ENCODE data around the gene SLC7A10.

Gene SLC7A10

DNA sequence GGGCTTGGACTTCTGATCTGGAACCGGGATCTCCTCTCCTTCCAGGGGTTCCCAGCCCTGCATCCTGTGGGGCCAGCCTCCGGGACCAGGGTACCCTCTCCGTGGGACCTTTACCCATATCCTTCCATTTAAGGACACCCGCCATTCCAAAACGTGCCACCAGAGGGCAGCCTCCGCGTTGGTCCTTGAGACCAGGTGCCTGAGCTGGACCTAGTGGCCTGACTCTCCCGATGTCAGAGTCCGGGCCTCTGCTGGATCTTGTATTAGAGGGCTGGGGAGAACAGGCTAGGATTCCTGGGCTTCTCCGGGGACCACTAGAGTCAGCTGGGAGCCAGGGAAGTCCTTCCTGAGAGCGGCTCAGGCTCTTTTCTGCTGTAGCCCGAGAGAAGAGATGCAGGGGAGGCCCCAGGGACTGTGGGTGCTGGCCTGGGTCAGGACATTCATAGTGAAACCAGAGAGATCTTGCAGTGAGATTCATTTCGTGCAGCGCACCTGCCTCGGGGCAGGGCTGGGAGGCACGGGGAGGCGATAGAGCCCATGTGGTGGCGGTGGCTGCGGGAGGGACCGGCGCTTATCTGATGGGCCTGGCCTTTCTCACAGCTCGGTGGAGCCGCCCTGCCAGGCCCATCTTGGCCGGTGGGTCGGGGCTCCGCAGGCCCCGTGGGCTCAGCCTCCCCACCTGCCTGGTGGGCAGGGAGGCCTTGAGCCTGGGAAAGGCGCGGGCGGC, 9.8 kb upstream of the SLC7A10 start:
- Histone ChIP-seq H3K4me3 (ENCODE audit: low read depth in 1 of 2, low read length in 2 of 2) (no peak overlapping the region), H3K27ac (ENCODE audit: low read length) (no peak overlapping the region), H3K36me3 (ENCODE audit: control insufficient read depth in 1 of 2, insufficient read depth in 2 of 2, low read length in 2 of 2) (no peaks in the 10 kb centered on the region), H3K27me3 (ENCODE audit: low read depth, low read length) (no peaks in the 10 kb centered on the region), H3K9me3 (ENCODE audit: control insufficient read depth in 1 of 2, low read length in 2 of 2) (no peaks in the 10 kb centered on the region), H3K4me1 (ENCODE audit: control insufficient read depth in 1 of 2, insufficient read depth in 2 of 2, low read length in 2 of 2) (peaks cover 0 to 3% of the 10 kb centered on the region in 2 donors)

DNA sequence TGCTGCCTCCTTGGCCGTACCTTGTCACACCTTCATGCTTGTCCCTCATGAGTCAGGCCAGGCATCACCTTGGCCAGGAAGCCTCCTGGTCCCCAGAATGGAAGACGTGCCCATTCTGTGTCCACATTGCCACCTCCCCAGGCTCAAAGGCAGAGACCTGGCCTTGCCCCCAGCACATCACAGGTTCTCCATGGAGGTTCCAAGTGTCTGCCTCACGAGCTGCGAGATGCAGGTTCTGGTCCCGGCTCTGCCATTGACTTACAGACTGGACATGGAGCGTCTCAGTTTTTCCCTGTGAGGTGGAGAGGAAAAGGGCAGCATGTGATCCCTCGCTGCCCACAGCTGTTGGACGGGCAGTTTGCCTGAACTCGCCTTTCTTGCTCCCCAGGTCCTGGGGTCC, 9.1 kb upstream of the SLC7A10 start:
- no peak overlapping the region for H3K27ac ChIP-seq (ENCODE audit: low read length)
- peaks cover 0 to 3% of the 10 kb centered on the region in 2 donors for H3K4me1 ChIP-seq (ENCODE audit: control insufficient read depth in 1 of 2, insufficient read depth in 2 of 2, low read length in 2 of 2)
- peaks cover 0 to under 1% of the 10 kb centered on the region in 2 donors for H3K9me3 ChIP-seq (ENCODE audit: control insufficient read depth in 1 of 2, low read length in 2 of 2)
- H3K4me3 ChIP-seq (ENCODE audit: low read depth in 1 of 2, low read length in 2 of 2), result no peak overlapping the region
- H3K36me3 ChIP-seq (ENCODE audit: control insufficient read depth in 1 of 2, insufficient read depth in 2 of 2, low read length in 2 of 2), result no peaks in the 10 kb centered on the region
- H3K27me3 ChIP-seq (ENCODE audit: low read depth, low read length), result no peaks in the 10 kb centered on the region

DNA sequence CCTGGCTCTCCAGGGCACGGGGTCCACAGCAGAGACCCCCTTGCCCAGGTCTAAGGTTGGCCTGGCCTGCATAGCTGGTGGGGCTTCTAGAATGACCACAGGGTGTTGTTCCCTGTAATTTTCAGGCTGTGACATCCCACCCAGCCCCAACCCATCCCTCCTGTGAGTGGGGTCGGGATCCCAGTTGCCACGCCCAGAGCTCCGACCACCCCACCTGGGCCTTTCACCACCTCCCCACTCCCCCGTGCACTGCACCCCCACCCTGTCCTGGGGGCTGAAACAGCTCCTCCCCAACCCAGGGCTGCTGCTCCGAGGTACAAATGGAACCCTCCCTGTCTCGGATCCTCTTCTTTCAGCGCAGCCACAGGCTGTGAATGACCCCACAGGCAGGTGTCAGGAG, 8.4 kb upstream of the SLC7A10 start:
- no peaks in the 10 kb centered on the region for H3K36me3 ChIP-seq (ENCODE audit: control insufficient read depth in 1 of 2, insufficient read depth in 2 of 2, low read length in 2 of 2)
- H3K27me3 ChIP-seq (ENCODE audit: low read depth, low read length), result no peaks in the 10 kb centered on the region
- no peak overlapping the region for H3K4me3 ChIP-seq (ENCODE audit: low read depth in 1 of 2, low read length in 2 of 2)
- H3K4me1 ChIP-seq (ENCODE audit: control insufficient read depth in 1 of 2, insufficient read depth in 2 of 2, low read length in 2 of 2), result peaks cover 0 to 3% of the 10 kb centered on the region in 2 donors
- no peak overlapping the region for H3K27ac ChIP-seq (ENCODE audit: low read length)
- H3K9me3 ChIP-seq (ENCODE audit: control insufficient read depth in 1 of 2, low read length in 2 of 2), result peaks cover 4 to 6% of the 10 kb centered on the region in 2 donors

DNA sequence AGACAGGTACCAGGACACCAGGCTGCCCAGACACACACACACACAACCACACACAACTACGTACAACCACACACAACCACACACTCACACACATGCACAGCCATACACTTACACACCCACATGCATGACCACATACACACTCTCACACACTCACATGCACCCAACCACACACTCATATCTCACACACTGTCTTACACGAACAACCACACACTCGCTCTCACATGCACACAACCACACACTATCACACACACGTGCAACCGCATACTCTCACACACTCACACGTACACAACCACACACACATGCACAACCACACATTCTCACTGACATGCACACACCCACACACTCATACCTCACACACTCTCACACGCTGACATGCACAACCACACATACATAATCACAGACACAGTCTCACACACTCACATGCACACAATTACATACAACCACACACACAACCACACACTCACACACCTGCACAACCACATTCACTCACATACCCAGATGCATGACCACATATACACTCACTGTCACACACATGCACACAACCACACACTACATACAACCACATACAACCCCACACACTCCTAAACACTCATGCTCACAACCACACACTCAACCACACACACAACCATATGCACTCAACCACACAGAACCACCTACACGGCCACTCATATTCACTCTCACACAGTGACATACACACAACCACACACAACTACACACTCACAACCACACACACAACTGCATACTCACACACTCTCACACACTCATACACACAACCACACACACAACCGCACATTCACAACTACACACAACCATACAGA, 7.6 kb upstream of the SLC7A10 start:
- peaks cover 0 to 3% of the 10 kb centered on the region in 2 donors for H3K4me1 ChIP-seq (ENCODE audit: control insufficient read depth in 1 of 2, insufficient read depth in 2 of 2, low read length in 2 of 2)
- no peak overlapping the region for H3K27ac ChIP-seq (ENCODE audit: low read length)
- H3K4me3 ChIP-seq (ENCODE audit: low read depth in 1 of 2, low read length in 2 of 2), result no peak overlapping the region
- peaks cover 10 to 14% of the 10 kb centered on the region in 2 donors for H3K9me3 ChIP-seq (ENCODE audit: control insufficient read depth in 1 of 2, low read length in 2 of 2)
- no peaks in the 10 kb centered on the region for H3K36me3 ChIP-seq (ENCODE audit: control insufficient read depth in 1 of 2, insufficient read depth in 2 of 2, low read length in 2 of 2)
- H3K27me3 ChIP-seq (ENCODE audit: low read depth, low read length), result no peaks in the 10 kb centered on the region

DNA sequence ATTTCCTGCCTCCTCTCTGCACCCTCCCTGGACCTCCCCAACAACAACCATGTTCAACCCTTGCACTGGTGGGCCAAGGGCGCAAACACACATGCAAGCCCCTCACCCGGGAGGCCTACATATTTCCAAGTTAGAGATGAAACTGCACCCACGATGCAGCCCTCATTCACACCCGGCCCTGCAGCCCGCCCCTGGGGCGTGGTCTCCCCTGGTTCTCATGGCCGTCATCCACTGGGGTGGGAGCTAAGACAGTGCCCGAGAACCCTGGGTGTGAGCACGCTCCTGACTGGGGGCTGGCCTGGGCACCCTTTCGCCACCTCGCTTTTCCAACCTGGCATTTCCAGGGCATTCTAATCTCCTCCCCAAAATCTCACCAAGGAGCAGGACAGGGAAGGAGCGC, 7.0 kb upstream of the SLC7A10 start:
- H3K27me3 ChIP-seq (ENCODE audit: low read depth, low read length), result peaks cover under 1% of the 10 kb centered on the region
- no peaks in the 10 kb centered on the region for H3K36me3 ChIP-seq (ENCODE audit: control insufficient read depth in 1 of 2, insufficient read depth in 2 of 2, low read length in 2 of 2)
- H3K4me3 ChIP-seq (ENCODE audit: low read depth in 1 of 2, low read length in 2 of 2), result no peak overlapping the region
- peaks cover 14 to 17% of the 10 kb centered on the region in 2 donors for H3K9me3 ChIP-seq (ENCODE audit: control insufficient read depth in 1 of 2, low read length in 2 of 2)
- peaks cover 0 to 3% of the 10 kb centered on the region in 2 donors for H3K4me1 ChIP-seq (ENCODE audit: control insufficient read depth in 1 of 2, insufficient read depth in 2 of 2, low read length in 2 of 2)
- no peak overlapping the region for H3K27ac ChIP-seq (ENCODE audit: low read length)

DNA sequence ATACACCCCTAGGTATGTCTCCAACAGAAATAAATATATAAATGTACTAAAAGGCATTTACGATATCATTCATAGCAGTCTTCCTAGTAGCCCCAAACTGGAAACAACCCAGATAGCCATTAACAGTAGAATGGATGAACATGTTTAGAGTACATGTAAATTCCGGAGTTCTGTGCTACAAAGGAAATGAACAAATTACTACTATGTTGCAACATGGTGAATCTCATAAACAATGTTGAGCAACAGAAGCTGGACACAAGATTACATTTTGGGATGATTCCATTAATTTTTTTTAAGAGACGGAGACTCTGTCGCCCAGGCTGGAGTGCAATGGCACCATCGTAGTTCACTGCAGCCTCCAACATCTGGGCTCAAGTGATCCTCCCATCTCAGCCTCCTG, 5.9 kb upstream of the SLC7A10 start:
- no peak overlapping the region for H3K4me3 ChIP-seq (ENCODE audit: low read depth in 1 of 2, low read length in 2 of 2)
- H3K27me3 ChIP-seq (ENCODE audit: low read depth, low read length), result peaks cover 8% of the 10 kb centered on the region
- no peaks in the 10 kb centered on the region for H3K36me3 ChIP-seq (ENCODE audit: control insufficient read depth in 1 of 2, insufficient read depth in 2 of 2, low read length in 2 of 2)
- peaks cover 0 to 5% of the 10 kb centered on the region in 2 donors for H3K4me1 ChIP-seq (ENCODE audit: control insufficient read depth in 1 of 2, insufficient read depth in 2 of 2, low read length in 2 of 2)
- peaks cover 17 to 26% of the 10 kb centered on the region in 2 donors for H3K9me3 ChIP-seq (ENCODE audit: control insufficient read depth in 1 of 2, low read length in 2 of 2)
- no peak overlapping the region for H3K27ac ChIP-seq (ENCODE audit: low read length)

DNA sequence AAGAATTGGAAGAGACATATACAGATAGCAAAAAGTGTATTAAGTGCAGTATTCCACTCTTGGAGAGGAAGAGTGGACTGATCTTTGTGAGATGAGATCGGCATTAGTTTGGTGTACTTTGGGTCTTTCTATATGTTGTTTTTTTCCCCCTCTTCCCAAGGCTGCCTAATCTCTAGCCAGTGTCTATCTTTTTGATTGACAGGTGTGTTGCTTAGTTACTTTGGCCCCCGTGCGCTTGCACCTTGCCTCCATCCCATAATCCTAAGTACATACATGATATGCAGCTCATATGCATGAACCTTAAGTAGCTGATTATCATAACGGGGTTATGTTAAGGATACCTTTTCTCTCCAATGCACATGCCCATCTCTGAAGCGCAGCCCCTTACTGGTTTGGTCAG, 4.3 kb upstream of the SLC7A10 start:
- peaks cover 0 to 8% of the 10 kb centered on the region in 2 donors for H3K4me1 ChIP-seq (ENCODE audit: control insufficient read depth in 1 of 2, insufficient read depth in 2 of 2, low read length in 2 of 2)
- H3K27ac ChIP-seq (ENCODE audit: low read length), result no peak overlapping the region
- peaks cover 16% of the 10 kb centered on the region for H3K27me3 ChIP-seq (ENCODE audit: low read depth, low read length)
- H3K9me3 ChIP-seq (ENCODE audit: control insufficient read depth in 1 of 2, low read length in 2 of 2), result peaks cover 17 to 26% of the 10 kb centered on the region in 2 donors
- no peak overlapping the region for H3K4me3 ChIP-seq (ENCODE audit: low read depth in 1 of 2, low read length in 2 of 2)
- no peaks in the 10 kb centered on the region for H3K36me3 ChIP-seq (ENCODE audit: control insufficient read depth in 1 of 2, insufficient read depth in 2 of 2, low read length in 2 of 2)

DNA sequence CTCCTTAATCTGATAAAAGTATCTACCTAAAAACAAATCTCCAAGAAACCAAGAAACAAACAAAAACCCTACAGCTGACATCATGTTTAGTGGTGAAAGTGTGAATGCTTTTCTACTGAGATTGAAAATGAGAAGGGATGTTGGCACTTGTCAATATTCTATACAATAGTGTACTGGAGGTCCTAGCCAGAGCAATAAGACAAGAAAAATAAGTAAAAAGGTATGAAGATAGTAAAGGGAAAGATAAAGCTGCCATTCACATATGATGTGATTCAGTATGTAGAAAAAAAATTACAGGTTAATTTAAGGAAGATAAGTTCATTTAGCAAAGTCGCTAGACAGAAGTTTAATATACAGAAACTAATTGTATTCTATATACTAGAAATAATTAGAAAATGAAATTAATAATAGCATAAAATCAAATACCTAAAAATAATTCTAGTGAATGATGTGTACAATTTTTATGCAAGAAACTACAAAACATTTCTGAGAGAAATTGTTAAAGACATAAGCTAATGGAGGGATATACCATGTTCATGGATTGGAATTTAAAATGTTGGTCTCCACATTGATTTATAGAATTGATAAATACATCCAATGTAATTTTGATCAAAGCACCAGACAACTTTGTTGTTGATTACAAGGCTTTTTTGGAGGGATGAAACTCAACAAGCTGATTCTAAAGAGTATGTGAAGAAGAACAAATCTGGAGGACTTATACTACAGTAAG, 2.4 kb upstream of the SLC7A10 start:
- H3K36me3 ChIP-seq (ENCODE audit: control insufficient read depth in 1 of 2, insufficient read depth in 2 of 2, low read length in 2 of 2), result no peaks in the 10 kb centered on the region
- H3K4me3 ChIP-seq (ENCODE audit: low read depth in 1 of 2, low read length in 2 of 2), result no peak overlapping the region
- H3K9me3 ChIP-seq (ENCODE audit: control insufficient read depth in 1 of 2, low read length in 2 of 2), result peaks cover 17 to 26% of the 10 kb centered on the region in 2 donors
- H3K27me3 ChIP-seq (ENCODE audit: low read depth, low read length), result peaks cover 27% of the 10 kb centered on the region
- H3K4me1 ChIP-seq (ENCODE audit: control insufficient read depth in 1 of 2, insufficient read depth in 2 of 2, low read length in 2 of 2), result peaks cover 0 to 9% of the 10 kb centered on the region in 2 donors
- H3K27ac ChIP-seq (ENCODE audit: low read length), result no peak overlapping the region

DNA sequence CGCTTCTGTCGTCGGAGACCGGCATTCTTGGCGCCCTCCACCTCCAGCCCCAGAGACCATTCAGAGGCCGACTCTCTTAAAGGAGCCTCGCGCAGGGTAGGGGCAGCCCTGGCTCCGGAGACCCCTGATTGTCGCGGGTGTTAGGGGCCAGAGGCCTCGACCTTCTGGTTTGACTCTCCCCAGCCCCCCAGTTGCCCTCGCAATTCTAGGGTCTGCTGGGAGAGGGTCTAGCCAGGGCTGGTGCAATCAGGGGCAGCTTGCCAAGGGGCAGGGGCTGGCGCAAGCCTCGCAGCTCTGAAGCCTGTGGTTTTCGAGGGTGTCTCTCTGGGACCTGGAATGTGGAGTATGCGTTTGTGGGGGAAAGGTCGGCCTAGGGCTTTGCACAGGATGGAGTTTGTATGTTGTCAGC, 1.6 kb upstream of the SLC7A10 start:
- no peak overlapping the region for H3K4me3 ChIP-seq (ENCODE audit: low read depth in 1 of 2, low read length in 2 of 2)
- peaks cover 0 to 9% of the 10 kb centered on the region in 2 donors for H3K4me1 ChIP-seq (ENCODE audit: control insufficient read depth in 1 of 2, insufficient read depth in 2 of 2, low read length in 2 of 2)
- no peak overlapping the region for H3K27ac ChIP-seq (ENCODE audit: low read length)
- peaks cover 17 to 26% of the 10 kb centered on the region in 2 donors for H3K9me3 ChIP-seq (ENCODE audit: control insufficient read depth in 1 of 2, low read length in 2 of 2)
- no peaks in the 10 kb centered on the region for H3K36me3 ChIP-seq (ENCODE audit: control insufficient read depth in 1 of 2, insufficient read depth in 2 of 2, low read length in 2 of 2)
- H3K27me3 ChIP-seq (ENCODE audit: low read depth, low read length), result peaks cover 27% of the 10 kb centered on the region

DNA sequence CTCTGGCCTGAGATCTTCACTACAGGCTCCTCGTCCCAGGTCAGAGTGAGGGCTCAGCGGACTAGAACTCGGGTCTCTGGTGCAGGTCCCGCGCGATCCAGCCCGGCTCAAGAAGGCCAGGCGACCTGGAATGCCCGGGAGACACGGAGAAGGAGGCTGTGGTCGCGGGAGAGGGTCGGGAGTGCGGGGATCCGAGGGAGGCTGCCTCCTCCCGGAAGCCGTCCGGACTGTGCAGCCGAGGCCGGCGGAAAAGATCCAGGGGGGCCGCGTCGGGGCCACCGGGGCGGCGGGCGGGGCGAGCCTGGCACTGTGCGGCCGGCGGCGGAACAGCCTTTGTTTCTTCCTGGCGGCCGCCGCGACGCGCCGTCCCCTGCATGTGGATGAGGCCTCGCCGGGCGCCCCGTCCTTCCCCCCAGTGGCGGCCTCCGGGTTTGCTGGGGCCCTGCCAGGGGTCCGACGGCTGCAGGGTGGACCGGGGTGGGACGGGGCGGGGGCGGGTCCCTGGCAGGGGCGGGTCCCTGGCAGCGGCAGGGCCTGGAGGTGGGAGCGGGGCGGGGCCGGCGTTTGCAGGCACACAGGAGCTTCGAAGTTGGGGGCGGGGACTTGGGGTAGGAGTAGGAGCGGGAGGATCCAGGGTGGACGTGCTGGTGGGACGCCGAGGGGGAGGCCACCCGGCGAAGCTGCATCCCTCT, 1.0 kb upstream of the SLC7A10 start:
- Histone ChIP-seq H3K27me3 (ENCODE audit: low read depth, low read length) (peaks cover 27% of the 10 kb centered on the region), H3K27ac (ENCODE audit: low read length) (no peak overlapping the region), H3K4me3 (ENCODE audit: low read depth in 1 of 2, low read length in 2 of 2) (peak overlapping the region in 1 of 2 donors; percentile 48), H3K36me3 (ENCODE audit: control insufficient read depth in 1 of 2, insufficient read depth in 2 of 2, low read length in 2 of 2) (no peaks in the 10 kb centered on the region), H3K4me1 (ENCODE audit: control insufficient read depth in 1 of 2, insufficient read depth in 2 of 2, low read length in 2 of 2) (peaks cover 0 to 9% of the 10 kb centered on the region in 2 donors), H3K9me3 (ENCODE audit: control insufficient read depth in 1 of 2, low read length in 2 of 2) (peaks cover 17 to 26% of the 10 kb centered on the region in 2 donors)

Measured in muscle layer of duodenum (tissue), 2 donors.